ENCODE results near the gene PLEKHN1.

DNA sequence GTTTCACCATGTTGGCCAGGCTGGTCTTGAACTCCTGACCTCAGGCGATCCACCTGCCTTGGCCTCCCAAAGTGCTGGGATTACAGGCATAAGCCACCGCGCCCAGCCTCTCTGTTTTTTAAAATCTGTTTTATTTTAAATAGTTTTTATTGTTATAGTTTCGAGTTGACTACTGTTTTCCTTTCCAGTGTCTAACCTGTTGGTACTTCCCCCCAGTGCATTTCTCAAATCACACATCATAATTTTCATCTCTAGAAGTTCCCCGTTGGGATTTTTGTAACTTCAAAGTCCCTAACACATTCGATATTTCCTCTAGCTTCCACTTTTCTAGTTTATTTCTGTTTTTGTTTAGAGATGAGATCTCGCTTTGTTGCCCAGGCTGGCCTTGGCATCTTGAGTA, 26.1 kb downstream of the PLEKHN1 start:
- TF ChIP-seq, protein P1, sequence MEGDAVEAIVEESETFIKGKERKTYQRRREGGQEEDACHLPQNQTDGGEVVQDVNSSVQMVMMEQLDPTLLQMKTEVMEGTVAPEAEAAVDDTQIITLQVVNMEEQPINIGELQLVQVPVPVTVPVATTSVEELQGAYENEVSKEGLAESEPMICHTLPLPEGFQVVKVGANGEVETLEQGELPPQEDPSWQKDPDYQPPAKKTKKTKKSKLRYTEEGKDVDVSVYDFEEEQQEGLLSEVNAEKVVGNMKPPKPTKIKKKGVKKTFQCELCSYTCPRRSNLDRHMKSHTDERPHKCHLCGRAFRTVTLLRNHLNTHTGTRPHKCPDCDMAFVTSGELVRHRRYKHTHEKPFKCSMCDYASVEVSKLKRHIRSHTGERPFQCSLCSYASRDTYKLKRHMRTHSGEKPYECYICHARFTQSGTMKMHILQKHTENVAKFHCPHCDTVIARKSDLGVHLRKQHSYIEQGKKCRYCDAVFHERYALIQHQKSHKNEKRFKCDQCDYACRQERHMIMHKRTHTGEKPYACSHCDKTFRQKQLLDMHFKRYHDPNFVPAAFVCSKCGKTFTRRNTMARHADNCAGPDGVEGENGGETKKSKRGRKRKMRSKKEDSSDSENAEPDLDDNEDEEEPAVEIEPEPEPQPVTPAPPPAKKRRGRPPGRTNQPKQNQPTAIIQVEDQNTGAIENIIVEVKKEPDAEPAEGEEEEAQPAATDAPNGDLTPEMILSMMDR (conservative IDR thresholded peaks at IDR 0.05) = no peak
- no peak for TF ChIP-seq ZFX (IDR thresholded peaks at IDR 0.05)

Measured in C4-2B (cell line).